Stimulated activated CD4-positive, alpha-beta T cell treated with anti-CD3 and anti-CD28 coated beads, Interleukin-12 subunit alpha, Interleukin-12 subunit beta, amount 100 ng/mL, for 24 hours (primary cell): ENCODE data around the gene PLSCR5.

Source experiments
- DNase-seq, 2 experiments: peaks; one replicate each; pipeline ENCODE4 v3.0.0-alpha.2; 2020; ENCODE audit warnings: low read depth in 2 of 2

Gene PLSCR5, protein sequence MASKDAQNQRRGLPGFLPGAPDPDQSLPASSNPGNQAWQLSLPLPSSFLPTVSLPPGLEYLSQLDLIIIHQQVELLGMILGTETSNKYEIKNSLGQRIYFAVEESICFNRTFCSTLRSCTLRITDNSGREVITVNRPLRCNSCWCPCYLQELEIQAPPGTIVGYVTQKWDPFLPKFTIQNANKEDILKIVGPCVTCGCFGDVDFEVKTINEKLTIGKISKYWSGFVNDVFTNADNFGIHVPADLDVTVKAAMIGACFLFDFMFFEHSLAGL

DNA sequence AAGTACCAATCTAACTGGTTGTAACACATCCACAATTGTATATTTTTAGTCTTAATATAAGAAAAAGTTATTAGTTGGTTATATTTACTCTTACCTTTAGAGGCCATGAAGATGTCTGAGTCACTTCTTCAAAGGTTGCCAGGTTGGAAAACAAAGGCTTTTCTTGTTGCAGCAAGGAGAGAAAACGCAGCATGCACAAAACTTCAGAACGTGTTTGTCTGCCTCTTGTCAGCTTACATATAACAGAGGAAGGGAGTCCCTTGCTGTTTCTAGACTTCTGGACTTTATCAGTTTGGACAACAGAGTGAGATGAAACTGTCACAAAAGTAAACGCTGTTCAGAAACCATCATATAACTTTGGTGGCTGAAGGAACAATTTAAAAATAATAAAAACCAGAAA, at the start of gene PLSCR5:
PLSCR5 (minus strand) TSS at position 241 of the 400 bp plus-strand sequence; CDS start at position 107, 134 bp downstream.
- DNase-seq: no peak

DNA sequence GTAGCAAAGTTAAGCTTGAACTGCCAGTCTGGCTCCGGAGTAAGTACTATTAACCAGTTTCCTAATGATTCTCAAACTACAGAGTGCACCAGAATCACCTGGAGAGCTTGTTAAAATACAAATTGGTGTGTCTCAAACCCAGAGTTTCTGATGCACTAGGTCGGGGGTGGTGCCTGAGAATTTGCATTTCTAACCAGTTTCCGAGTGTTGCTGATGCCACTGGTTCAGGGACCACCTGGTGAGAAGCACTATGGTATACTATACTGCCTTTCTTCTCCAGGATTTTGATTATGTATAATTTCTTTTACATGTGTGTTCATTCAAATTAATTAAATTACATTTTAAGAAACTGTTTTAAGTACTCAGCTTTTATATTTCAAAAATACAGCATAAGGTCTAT, 48.8 kb upstream of the PLSCR5 start:
- no peak for DNase-seq

GRCh38 chr3:146650691-146651442, 45.7 kb upstream of the PLSCR5 start:
- DNase-seq: no peak

DNA sequence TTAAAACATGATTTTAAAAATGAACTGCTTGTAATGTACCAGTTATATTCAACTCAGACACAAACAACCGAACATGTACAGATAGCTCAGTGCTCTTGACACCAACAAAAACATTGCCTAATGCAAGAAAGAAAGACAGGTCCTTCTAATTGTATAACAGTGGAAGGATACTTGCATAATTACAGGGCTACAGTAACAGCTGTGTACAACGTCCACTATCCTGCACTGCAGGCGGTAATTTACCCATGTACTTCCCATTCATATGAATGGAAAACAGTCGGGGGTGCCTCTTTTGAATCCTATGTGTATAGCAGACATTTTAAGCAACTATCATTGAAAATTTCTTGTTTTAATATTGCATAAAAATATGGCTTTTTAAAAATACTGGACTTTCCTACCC, 41.1 kb upstream of the PLSCR5 start:
- no peak for DNase-seq

DNA sequence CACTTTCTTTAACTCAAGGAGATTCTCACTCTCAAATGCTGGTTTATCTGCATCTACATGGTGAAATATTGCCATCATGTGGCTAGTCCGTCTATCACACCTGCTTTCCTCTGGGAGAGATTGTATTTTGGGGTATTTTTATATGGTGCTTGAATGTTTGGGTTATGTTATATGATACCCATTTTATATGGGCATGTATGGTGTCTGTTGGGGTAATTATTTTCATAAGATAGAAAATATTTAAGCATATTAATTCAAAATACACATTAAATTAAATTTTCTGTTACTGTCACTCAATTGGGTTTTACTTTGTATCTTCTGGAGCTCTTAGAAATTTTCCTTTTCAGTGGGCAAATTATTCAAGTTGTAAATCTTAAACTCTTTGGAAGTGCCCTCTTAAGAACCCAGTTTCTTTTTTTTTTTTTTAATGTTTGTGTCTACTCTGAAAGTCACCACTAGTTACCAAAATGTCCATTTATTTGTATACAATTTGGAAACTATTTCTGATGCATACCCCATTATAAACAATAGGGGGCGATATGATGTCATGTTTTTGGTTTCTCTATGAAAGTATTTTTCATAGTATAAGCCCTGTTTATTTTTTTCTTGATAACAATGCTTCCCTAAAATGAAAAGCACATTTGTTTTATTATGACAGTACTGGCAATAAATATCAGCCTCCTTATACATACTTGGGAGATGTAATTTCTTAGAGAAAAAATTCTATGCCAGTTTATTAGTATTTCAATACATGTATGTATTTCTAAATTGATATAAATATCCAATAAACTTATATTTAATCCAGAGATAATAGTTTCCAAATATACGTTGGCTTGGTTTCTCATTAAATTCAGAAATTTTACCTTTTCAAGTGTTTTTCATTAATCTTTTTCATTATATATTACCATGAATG, 36.1 kb upstream of the PLSCR5 start:
- DNase-seq: no peak

- DNase-seq: no peak
Measured at GRCh38 chr3:146640361-146640760, 35.2 kb upstream of the PLSCR5 start.

DNA sequence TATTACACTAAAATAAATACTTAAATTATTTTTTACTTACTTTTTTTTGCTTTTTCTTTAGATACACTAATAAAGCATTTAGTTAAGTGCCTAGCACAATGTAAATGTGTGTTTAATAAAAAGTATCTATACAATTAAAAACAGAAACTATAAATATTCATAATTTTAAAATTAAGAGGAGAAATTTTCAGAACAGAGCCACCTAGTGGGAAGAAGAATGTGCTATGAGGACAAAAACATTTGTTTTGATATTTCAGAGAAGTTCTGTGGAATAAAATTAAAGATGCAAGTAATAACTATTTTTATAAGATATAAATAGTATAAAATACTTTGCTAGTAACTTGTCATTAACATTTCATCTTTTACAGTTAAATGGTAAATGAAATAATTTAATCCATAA, 33.6 kb upstream of the PLSCR5 start:
- DNase-seq: no peak

DNA sequence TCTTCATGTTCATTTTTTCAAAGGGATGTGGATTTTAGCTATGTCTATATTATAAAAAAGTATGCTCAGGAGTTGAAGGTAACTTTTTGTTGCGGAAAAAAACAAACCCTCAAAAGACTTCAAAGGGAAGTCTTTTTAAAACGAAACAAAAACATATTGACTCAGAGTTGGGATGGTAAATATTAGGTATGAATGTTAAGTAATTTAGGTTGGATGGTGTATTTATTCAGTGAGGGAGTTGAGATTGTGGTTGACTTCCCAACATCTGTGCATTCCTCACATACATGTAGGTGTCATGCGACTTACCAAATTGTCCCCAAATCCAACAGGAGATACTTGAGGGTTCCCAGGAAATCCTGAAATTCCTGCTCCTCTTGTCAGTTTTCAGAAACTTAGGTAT, 32.7 kb upstream of the PLSCR5 start:
- DNase-seq: no peak

DNA sequence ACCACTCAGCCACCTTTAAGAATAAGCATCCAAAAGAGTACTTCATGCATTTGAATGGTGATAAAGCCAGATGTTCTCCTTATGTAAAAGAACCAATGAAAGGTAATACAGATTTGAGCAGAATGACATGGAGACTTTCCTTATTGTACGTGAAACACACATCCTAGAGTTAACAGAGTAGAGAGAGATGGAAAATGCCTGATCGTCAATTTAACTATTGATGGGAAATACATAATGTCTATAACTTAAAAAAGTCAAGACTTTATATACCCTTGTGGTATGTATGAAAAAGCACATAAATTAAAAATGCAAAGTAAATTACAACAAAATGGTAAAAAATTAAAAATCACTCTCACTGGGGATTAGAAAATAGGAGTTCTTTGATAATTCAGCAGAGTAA, 31.7 kb upstream of the PLSCR5 start:
- no peak for DNase-seq

DNA sequence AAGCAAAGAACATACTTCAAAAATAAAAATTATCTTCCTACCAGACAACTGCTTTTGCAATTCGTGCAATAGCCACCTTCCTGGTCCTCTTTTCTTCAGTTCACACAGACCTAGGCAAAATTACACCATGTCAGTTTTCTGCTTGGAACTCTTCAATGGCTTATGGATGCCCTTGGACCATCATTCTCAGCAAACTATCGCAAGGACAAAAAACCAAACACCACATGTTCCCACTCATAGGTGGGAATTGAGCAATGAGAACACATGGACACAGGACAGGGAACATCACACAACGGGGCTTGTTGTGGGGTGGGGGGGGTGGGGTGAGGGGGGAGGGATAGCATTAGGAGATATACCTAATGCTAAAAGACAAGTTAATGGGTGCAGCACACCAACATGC, 29.2 kb upstream of the PLSCR5 start:
- no peak for DNase-seq

DNA sequence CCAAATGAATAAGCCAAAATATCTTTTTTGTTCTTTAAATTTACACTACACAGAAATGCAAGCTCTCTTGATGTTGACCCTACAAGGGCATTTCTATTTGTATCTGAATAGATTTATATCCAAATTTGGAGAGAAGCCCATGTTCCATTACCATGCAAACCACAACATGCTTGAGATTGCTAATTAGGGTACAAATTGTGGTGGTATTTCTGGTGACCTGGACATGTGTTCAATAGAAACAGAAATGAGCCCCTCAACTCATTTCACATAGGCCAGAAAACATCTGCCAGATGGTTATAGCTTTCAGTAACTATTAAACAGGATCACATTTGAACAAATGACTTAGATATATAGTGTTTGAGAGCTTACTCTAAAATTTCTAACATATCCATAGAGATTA, 23.5 kb upstream of the PLSCR5 start:
- DNase-seq: no peak

DNA sequence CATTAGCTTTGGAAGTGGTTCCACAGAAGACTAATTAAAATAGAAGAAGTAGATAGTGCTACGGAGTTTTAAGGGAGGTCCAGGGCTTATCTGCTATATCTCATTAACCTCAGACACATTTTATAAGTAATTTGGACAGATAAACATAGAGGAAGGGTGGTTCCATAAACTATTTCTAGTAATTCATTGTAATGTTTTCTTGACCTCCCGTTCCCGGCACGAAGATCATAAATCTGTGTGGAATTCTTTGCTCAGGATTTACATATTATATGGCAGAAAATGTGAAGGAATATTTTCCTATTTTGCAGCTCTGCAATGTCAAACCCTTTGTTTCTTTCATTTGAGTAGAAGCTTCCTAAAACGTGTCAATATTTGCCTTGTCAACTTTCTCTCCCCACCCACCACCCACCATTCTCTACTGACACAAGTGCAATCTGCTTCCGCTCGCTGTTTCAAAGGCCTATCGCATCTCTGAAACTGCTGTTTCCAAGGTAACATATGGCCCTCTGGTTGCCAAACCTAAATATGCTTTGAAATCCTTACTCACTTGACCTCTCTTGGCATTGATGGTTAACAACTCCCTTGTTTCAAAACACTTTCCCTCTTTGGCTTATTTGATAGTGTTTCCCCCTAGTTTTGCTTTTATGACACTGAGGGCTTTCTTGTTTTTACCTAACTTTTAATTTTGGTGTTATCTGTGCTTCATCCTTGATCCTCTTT, 21.4 kb upstream of the PLSCR5 start:
- DNase-seq: no peak

- no peak for DNase-seq
Measured at GRCh38 chr3:146625186-146625775, 20.1 kb upstream of the PLSCR5 start.

DNA sequence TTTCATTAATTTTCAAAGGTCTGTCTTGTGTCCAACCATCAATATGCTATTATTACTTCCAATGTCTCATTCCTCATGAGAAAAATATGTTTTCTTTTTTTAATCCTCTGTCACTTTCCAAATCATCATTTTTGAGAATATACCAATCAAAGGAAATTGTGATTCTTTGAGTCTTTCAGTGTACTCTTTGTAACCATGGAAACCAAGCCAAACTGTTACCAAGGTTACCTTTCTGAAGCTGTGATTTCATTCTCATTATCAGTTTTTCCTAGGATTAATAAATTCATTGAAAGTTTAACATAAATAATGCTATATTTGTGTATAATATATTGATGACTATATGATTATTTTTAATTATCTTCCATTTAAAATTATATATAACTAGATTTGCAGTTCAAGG, 16.6 kb upstream of the PLSCR5 start:
- no peak for DNase-seq

DNA sequence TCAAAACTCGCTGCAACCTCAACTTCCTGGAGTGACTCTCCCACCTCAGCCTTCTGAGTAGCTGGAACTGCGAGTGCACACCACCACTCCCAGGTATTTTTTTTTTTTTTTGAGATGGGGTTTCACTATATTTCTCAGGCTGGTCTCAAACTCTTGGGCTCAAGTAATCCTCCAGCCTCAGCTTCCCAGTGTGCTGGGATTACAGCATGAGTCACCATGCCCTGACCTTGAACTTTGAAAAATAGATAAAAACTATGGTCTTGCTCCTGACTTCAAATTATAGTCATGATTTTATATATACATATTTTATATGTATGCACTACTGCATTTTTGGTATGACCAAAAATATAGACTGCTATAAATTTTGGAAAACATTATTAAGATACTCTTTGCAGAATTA, 6.9 kb upstream of the PLSCR5 start:
- no peak for DNase-seq

DNA sequence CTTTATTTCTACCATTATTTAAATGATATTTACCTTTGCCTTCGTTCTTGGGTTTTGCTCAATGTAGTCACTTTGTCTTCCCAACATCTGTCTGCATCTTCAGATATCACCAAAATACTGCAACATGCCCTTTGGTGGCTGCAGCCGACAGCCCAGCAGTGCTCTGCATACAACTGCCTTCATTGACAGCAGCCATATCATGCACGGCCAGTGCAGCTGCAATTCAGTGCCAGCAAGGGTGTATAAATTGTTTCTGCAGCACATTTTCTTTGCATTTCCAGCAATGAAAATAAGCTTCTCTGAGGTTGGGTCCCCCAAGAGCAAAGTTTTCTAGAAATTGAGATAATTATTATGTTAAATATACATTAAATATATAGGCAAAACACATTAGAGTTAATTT, 6.0 kb upstream of the PLSCR5 start:
- DNase-seq: no peak

DNA sequence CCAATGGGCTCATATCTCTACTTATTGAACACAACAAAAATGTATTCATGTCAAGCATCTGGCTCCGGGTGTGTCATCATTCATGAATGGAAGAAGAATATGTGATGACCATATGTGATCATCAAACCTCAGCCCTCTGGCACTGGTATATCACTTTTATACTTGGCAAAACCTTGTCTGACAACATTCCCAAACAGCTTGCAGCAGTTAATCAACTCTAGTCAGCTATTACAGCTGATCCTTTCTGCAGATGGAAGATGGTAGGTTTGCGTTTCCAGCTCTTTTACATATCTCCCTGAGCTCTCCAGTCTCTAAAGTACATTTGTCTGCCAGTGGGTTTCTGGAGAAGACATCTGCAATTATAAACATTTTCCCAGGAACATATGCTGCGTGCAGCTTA, 6.6 kb downstream of the PLSCR5 start:
- DNase-seq: no peak

- DNase-seq: no peak
Measured at GRCh38 chr3:146594843-146595482, 10.2 kb downstream of the PLSCR5 start.

- no peak for DNase-seq
Measured at GRCh38 chr3:146593776-146594175, 11.4 kb downstream of the PLSCR5 start.

DNA sequence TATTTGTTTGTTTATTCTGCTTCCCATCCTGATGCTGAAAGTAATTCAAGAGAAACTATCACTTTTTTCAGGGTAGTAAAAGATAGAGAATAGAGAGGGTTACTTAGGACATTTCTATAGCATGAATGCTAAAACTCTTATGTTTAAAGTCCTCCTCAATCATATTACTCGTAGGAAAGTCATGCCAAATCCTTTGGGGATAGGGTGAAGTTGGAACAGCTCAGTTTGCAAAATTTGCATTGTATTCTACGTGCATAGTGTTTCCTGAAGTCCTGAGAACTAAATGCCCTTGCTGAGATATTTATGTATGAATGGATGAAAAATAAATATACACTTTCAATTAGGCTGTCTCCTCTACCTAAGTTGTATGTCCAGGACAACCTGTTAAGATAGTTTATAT, 14.6 kb downstream of the PLSCR5 start:
- DNase-seq: no peak
